ENCODE data around the gene ARL2BP.

Gene ARL2BP

DNA sequence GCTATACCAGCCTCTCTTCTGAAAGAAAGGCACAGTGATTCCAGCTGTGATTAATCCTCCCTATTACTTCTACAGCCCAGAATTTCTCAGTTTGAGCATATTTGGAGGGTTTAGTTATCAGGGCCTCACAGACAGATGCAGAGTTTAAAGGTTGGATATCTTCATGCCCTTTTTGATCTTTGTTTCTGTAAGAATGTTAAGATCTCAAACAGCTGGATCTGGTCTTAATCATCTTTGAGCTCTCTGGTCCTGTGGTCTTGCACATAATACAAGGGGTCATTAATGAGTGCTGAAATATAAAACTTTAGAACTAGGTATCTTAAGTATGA is 9.1 kb upstream of the ARL2BP start:
- DNase-seq (ENCODE audit: low read depth) = no peak
- H3K4me3 ChIP-seq (ENCODE audit: low read length) = no peak overlapping the region
- TF ChIP-seq, protein P1, sequence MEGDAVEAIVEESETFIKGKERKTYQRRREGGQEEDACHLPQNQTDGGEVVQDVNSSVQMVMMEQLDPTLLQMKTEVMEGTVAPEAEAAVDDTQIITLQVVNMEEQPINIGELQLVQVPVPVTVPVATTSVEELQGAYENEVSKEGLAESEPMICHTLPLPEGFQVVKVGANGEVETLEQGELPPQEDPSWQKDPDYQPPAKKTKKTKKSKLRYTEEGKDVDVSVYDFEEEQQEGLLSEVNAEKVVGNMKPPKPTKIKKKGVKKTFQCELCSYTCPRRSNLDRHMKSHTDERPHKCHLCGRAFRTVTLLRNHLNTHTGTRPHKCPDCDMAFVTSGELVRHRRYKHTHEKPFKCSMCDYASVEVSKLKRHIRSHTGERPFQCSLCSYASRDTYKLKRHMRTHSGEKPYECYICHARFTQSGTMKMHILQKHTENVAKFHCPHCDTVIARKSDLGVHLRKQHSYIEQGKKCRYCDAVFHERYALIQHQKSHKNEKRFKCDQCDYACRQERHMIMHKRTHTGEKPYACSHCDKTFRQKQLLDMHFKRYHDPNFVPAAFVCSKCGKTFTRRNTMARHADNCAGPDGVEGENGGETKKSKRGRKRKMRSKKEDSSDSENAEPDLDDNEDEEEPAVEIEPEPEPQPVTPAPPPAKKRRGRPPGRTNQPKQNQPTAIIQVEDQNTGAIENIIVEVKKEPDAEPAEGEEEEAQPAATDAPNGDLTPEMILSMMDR (conservative IDR thresholded peaks at IDR 0.05; ENCODE audit: low read depth, low read length) = no peak

DNA sequence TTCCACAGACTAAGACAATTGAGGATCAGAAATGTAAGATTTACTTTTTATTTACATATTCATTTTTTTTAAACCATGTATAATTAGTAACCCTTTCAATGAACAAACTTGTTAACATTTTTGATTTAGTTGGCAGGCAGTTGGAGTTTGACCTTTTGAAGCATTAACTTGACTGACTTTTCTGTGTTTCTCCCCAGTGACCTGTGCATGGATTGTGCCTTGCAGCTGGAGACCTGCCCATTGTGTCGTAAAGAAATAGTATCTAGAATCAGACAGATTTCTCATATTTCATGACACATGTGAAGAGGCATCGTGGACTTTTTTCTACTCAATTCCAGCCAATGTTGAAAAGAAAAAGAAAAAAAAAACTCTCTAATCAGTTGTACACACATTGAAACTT is 6.4 kb upstream of the ARL2BP start:
- DNase-seq (ENCODE audit: low read depth) = no peak
- TF ChIP-seq, protein P1 (conservative IDR thresholded peaks at IDR 0.05; ENCODE audit: low read depth, low read length) = no peak
- no peak overlapping the region for H3K4me3 ChIP-seq (ENCODE audit: low read length)

DNA sequence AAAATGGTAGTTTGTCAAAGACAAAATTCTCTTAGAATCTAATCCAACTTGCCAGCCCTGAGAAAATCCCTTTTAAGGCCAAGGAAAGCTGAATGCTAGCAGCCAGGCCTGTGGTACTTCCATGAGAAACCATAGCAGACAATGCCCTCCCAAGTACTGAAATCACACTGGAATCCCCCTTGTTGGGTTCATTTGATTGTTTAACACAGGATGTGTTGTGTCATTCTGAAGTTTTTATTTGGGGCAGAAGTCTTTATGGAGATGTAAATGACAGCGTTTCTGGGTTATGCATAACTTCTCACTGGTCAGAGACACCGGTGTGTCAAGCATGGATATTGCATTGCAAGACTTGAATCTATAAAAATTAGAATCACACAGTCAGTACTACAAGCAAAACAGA is 6.0 kb upstream of the ARL2BP start:
- DNase-seq (ENCODE audit: low read depth) = no peak
- no peak overlapping the region for H3K4me3 ChIP-seq (ENCODE audit: low read length)
- TF ChIP-seq, protein P1 (conservative IDR thresholded peaks at IDR 0.05; ENCODE audit: low read depth, low read length) = no peak

DNA sequence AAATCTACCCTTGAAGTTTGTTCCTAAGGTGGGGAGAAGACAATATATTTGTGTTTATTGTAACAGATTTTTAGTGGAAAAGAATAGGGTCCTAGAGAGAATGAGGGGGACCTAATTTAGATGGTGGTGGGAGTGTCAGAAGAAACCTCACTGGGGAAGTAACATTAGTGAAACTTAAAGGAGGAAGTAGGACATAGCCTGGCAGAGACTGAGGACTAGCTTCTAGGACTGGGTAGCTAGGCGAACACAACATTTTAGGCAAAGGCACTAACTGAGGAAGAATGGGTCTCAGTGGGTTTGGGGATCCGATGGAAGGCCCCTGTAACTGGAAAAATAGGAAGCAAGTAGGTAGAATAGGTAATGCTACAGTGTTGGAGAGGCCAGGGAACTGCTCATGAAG is 4.2 kb upstream of the ARL2BP start:
- TF ChIP-seq, protein P1 (conservative IDR thresholded peaks at IDR 0.05; ENCODE audit: low read depth, low read length) = no peak
- H3K4me3 ChIP-seq (ENCODE audit: low read length) = no peak overlapping the region
- no peak for DNase-seq (ENCODE audit: low read depth)

DNA sequence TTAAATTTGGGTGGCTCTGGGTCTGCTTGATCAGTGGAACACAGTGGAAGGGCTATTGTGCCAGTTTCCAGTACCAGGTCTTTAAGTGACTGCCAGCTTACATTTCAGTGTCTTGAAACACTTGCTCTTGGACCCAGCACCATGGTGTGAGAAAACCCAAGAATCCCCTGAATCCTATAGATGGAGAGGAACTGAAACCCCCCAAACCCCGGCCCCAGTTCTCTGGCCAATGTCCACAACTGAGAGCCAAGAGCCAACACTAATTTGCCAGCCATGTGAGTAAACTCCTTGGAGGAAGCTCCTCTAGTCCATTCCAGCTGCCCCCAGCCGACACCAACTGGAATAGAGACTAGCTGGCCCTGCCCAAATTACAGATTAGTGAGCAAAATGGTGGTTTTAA is 2.4 kb upstream of the ARL2BP start:
- H3K4me3 ChIP-seq (ENCODE audit: low read length) = no peak overlapping the region
- DNase-seq (ENCODE audit: low read depth) = no peak
- TF ChIP-seq, protein P1 (conservative IDR thresholded peaks at IDR 0.05; ENCODE audit: low read depth, low read length) = no peak

DNA sequence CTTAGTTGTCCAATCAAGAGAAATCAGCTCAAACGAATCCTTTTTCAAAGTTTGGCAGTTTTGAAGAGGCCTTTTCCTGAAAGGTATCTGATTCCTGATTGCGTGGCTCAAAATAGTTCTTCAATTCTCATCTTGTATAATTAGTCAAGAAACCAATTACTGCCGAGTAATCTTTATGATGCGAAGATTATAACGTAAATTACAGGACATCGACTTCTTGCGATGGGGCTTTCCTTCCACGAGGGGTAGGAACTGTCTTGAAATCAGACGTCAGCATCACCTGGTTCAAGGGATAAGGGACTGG is 644 bp upstream of the ARL2BP start:
- H3K4me3 ChIP-seq (ENCODE audit: low read length) = peak overlapping the region; percentile 61
- TF ChIP-seq, protein P1 (conservative IDR thresholded peaks at IDR 0.05; ENCODE audit: low read depth, low read length) = no peak
- DNase-seq (ENCODE audit: low read depth) = no peak

DNA sequence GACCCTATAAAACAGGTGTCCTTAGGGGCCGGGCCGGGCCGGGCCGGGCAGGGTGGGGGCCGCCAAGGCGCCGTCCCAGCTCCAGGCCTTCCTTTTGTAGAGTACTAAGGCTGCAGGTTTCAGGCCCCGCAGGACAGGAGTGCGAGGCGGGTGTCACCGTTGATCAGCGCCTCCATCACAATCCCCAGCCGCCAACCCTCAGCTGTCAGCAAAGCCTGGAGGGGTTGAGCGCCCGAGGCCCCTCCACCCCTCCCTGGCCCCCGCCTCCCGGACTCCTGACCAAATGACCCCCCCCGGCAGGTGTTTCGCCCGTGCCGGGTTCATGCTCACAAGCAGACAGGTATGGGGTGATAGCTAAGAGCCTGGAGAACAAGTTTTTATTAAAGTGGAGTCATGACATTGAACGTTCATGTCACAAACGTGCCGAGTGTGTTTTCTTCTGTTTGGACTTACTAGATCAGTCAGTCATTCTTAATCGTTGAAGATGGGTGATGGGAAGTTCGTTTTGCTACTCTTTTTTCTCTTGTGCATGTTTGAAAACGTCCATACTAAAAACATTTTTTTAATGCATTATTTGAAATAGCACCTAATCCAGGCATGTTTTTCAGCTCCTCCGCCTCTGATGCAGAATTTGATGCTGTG is 534 bp downstream of the ARL2BP start:
- TF ChIP-seq, protein P1 (conservative IDR thresholded peaks at IDR 0.05; ENCODE audit: low read depth, low read length) = no peak
- no peak for DNase-seq (ENCODE audit: low read depth)
- peak overlapping the region; percentile 69 for H3K4me3 ChIP-seq (ENCODE audit: low read length)
